Measurements from ENCODE around the gene FLRT2.

FLRT2 gene

GRCh38 chr14:85535991-85536832, 6.3 kb downstream of the FLRT2 start:
- TF ChIP-seq, protein P1, sequence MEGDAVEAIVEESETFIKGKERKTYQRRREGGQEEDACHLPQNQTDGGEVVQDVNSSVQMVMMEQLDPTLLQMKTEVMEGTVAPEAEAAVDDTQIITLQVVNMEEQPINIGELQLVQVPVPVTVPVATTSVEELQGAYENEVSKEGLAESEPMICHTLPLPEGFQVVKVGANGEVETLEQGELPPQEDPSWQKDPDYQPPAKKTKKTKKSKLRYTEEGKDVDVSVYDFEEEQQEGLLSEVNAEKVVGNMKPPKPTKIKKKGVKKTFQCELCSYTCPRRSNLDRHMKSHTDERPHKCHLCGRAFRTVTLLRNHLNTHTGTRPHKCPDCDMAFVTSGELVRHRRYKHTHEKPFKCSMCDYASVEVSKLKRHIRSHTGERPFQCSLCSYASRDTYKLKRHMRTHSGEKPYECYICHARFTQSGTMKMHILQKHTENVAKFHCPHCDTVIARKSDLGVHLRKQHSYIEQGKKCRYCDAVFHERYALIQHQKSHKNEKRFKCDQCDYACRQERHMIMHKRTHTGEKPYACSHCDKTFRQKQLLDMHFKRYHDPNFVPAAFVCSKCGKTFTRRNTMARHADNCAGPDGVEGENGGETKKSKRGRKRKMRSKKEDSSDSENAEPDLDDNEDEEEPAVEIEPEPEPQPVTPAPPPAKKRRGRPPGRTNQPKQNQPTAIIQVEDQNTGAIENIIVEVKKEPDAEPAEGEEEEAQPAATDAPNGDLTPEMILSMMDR (IDR thresholded peaks at IDR 0.05; ENCODE audit: insufficient read depth, low read length, missing control alignments), result peak; percentile 24
- peak overlapping the region; percentile 31 for H3K4me3 ChIP-seq (ENCODE audit: low read depth, low read length)
- ChIA-PET CTCF (interaction anchor here (0.6 to 2.7 kb wide), 15 partner anchors 9 to 498 kb away, joined by 3 to 21 read pairs (median 4); no protein-coding TSS in a partner anchor), POLR2A (interaction anchor here (1.4 kb wide), 1 partner anchor 222 kb away, joined by 3 read pairs; no protein-coding TSS in a partner anchor)
- no peak for DNase-seq (ENCODE audit: low read depth, low spot score)

GRCh38 chr14:85536833-85537190, 6.9 kb downstream of the FLRT2 start:
- H3K4me3 ChIP-seq (ENCODE audit: low read depth, low read length), result no peak overlapping the region
- TF ChIP-seq, protein P1 (IDR thresholded peaks at IDR 0.05; ENCODE audit: insufficient read depth, low read length, missing control alignments), result no peak
- DNase-seq (ENCODE audit: low read depth, low spot score), result no peak
- CTCF ChIA-PET, result interaction anchor here (1.1 to 2.7 kb wide), 7 partner anchors 9 to 84 kb away, joined by 3 to 21 read pairs (median 5); no protein-coding TSS in a partner anchor
- POLR2A ChIA-PET, result no interaction called here

DNA sequence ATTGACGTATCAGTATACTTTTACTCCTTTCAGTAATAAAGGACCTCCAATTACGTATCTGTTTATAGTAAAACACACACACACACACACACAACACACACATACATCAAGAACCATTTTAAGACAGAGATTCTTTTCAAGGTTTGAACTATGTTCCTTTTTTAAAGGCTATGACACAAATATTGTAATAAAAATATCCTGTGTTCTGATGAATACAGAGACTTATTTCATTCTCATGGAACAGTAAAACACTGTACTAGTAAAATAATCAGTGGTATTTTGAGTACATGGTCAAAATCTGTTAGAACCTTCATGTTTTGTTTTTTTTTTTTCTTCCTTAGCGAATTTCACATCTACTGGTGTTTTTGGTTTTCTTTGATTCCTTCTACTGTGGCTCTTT, 7.6 kb downstream of the FLRT2 start:
- no peak overlapping the region for H3K4me3 ChIP-seq (ENCODE audit: low read depth, low read length)
- no peak for DNase-seq (ENCODE audit: low read depth, low spot score)
- ChIA-PET POLR2A (no interaction called here), CTCF (interaction anchor here (0.6 to 2.7 kb wide), 4 partner anchors 8 to 1043 kb away, joined by 3 to 21 read pairs (median 6); no protein-coding TSS in a partner anchor)
- TF ChIP-seq, protein P1 (IDR thresholded peaks at IDR 0.05; ENCODE audit: insufficient read depth, low read length, missing control alignments), result no peak

- DNase-seq (ENCODE audit: low read depth, low spot score), result no peak
- TF ChIP-seq, protein P1 (IDR thresholded peaks at IDR 0.05; ENCODE audit: insufficient read depth, low read length, missing control alignments), result no peak
- ChIA-PET CTCF (interaction anchor here (0.6 kb wide), 1 partner anchor 444 kb away, joined by 3 read pairs; no protein-coding TSS in a partner anchor), POLR2A (no interaction called here)
- no peak overlapping the region for H3K4me3 ChIP-seq (ENCODE audit: low read depth, low read length)
Measured at GRCh38 chr14:85538636-85539035, 8.7 kb downstream of the FLRT2 start.

- no peak for DNase-seq (ENCODE audit: low read depth, low spot score)
- ChIA-PET CTCF (no interaction called here), POLR2A (no interaction called here)
- TF ChIP-seq, protein P1 (IDR thresholded peaks at IDR 0.05; ENCODE audit: insufficient read depth, low read length, missing control alignments), result no peak
- no peak overlapping the region for H3K4me3 ChIP-seq (ENCODE audit: low read depth, low read length)
Measured at GRCh38 chr14:85539510-85539909, 9.6 kb downstream of the FLRT2 start.

- no peak overlapping the region for H3K4me3 ChIP-seq (ENCODE audit: low read depth, low read length)
- TF ChIP-seq, protein P1 (IDR thresholded peaks at IDR 0.05; ENCODE audit: insufficient read depth, low read length, missing control alignments), result no peak
- ChIA-PET POLR2A (no interaction called here), CTCF (no interaction called here)
- DNase-seq (ENCODE audit: low read depth, low spot score), result no peak
Measured at GRCh38 chr14:85542623-85543022, 12.7 kb downstream of the FLRT2 start.
